IMR-90 (cell line): Measurements from ENCODE around the gene CHMP4A. TPM values are rescaled to one million over a fixed set of nuclear protein-coding genes. Genes with fewer than 3 reads are reported as not detected.

Source experiments
- ATAC-seq: fragments of 200-7000 bp; cut with Tn5 transposase; 2 replicates; pipeline ENCODE4 v1.9.1; 2020; ENCODE audit warnings: low read depth, mild to moderate bottlenecking, moderate library complexity
- BruUV-seq: library from RNA; stranded (reverse); fragments of 400-500 nt; replicated peaks from 2 replicates; lab custom pipeline; 2021; lab: Mats Ljungman, UMichigan
- CTCF ChIA-PET: fragments of 300-600 bp; formaldehyde crosslinking; extraction: SDS; loops from one replicate; lab custom pipeline; 2021; ENCODE audit warnings: antibody characterized with exemption; lab: Yijun Ruan, JAX
- POLR2A ChIA-PET: fragments of 300-600 bp; sonication (Branson Sonifier 250); formaldehyde crosslinking; loops from one replicate; lab custom pipeline; 2022; ENCODE audit warnings: antibody characterized with exemption; ENCODE audit not compliant: unreplicated experiment; lab: Charles Lee
- DNase-seq: peaks from one replicate; pipeline ENCODE4 v3.0.0; 2013
- H2AFZ ChIP-seq: replicated peaks from 2 replicates; pipeline ENCODE3; 2013; ENCODE audit warnings: low read length, mild to moderate bottlenecking; ENCODE audit not compliant: poor library complexity
- H2AK5ac ChIP-seq: 2 replicates; pipeline ENCODE4 v1.6.1; 2013; ENCODE audit warnings: low read depth, low read length, inconsistent platforms
- H2AK9ac ChIP-seq: replicated peaks from 2 replicates; pipeline ENCODE3; 2013; ENCODE audit warnings: mild to moderate bottlenecking, low read depth, low read length, moderate library complexity; ENCODE audit not compliant: poor library complexity
- H2BK120ac ChIP-seq: 2 replicates; pipeline ENCODE4 v1.6.1; 2013; ENCODE audit warnings: low read depth, low read length, inconsistent platforms
- H2BK15ac ChIP-seq: 3 replicates; pipeline ENCODE4 v1.6.1; 2013; ENCODE audit warnings: low read depth, low read length, inconsistent platforms
- H2BK20ac ChIP-seq: 2 replicates; pipeline ENCODE4 v1.6.1; 2013; ENCODE audit warnings: low read depth, mild to moderate bottlenecking, inconsistent platforms, low read length, moderate library complexity
- H2BK5ac ChIP-seq: 2 replicates; pipeline ENCODE4 v1.6.1; 2013; ENCODE audit warnings: mild to moderate bottlenecking, low read depth, low read length, inconsistent platforms; ENCODE audit not compliant: poor library complexity, severe bottlenecking
- H3K14ac ChIP-seq: replicated peaks from 2 replicates; pipeline ENCODE4 v1.6.1; 2013; ENCODE audit warnings: low read depth, low read length, inconsistent platforms
- H3K18ac ChIP-seq: 2 replicates; pipeline ENCODE4 v1.6.1; 2013; ENCODE audit warnings: low read depth, low read length, control low read depth
- H3K23ac ChIP-seq: 2 replicates; pipeline ENCODE4 v1.6.1; 2013; ENCODE audit warnings: low read depth, low read length, inconsistent platforms
- H3K27ac ChIP-seq: 2 replicates; pipeline ENCODE4 v1.5.1; 2013; ENCODE audit warnings: mild to moderate bottlenecking, control low read depth, low read length; ENCODE audit not compliant: insufficient read depth
- H3K27me3 ChIP-seq: 2 replicates; pipeline ENCODE4 v1.6.1; 2013; ENCODE audit warnings: low read length; ENCODE audit not compliant: control insufficient read depth, insufficient read depth
- H3K36me3 ChIP-seq: 2 replicates; pipeline ENCODE4 v1.6.1; 2013; ENCODE audit warnings: low read length, mixed read lengths; ENCODE audit not compliant: control insufficient read depth, insufficient read depth
- H3K4ac ChIP-seq: 2 replicates; pipeline ENCODE4 v1.6.1; 2013; ENCODE audit warnings: low read depth, low read length, inconsistent platforms
- H3K4me1 ChIP-seq: 2 replicates; pipeline ENCODE4 v1.6.1; 2013; ENCODE audit warnings: low read length, mixed read lengths; ENCODE audit not compliant: control insufficient read depth, insufficient read depth
- H3K4me2 ChIP-seq: 2 replicates; pipeline ENCODE4 v1.6.1; 2013; ENCODE audit warnings: low read depth, mild to moderate bottlenecking, control low read depth, low read length, moderate library complexity
- H3K4me3 ChIP-seq: 2 replicates; pipeline ENCODE4 v1.5.1; 2013; ENCODE audit warnings: low read depth, mild to moderate bottlenecking, control low read depth, low read length, moderate library complexity; ENCODE audit not compliant: insufficient read depth
- H3K56ac ChIP-seq: 2 replicates; pipeline ENCODE4 v1.6.1; 2013; ENCODE audit warnings: low read length, inconsistent platforms; ENCODE audit not compliant: insufficient read depth; ENCODE audit errors: extremely low read depth
- H3K79me1 ChIP-seq, 2 experiments: 2 replicates each; pipeline ENCODE4 v1.6.1; 2013; ENCODE audit warnings: low read length in 2 of 2, inconsistent platforms in 1 of 2, low read depth in 1 of 2
- H3K9ac ChIP-seq: 2 replicates; pipeline ENCODE4 v1.6.1; 2013; ENCODE audit warnings: low read depth, low read length, control low read depth
- H3K9me1 ChIP-seq: 2 replicates; pipeline ENCODE4 v1.6.1; 2013; ENCODE audit warnings: low read length, inconsistent platforms; ENCODE audit not compliant: insufficient read depth
- H3K9me3 ChIP-seq: 2 replicates; pipeline ENCODE4 v1.6.1; 2013; ENCODE audit warnings: low read length; ENCODE audit not compliant: control insufficient read depth, insufficient read depth
- H4K20me1 ChIP-seq: 2 replicates; pipeline ENCODE4 v1.6.1; 2013; ENCODE audit warnings: low read length, inconsistent platforms; ENCODE audit not compliant: insufficient read depth
- H4K5ac ChIP-seq: 2 replicates; pipeline ENCODE4 v1.6.1; 2013; ENCODE audit warnings: mild to moderate bottlenecking, low read depth, low read length, control low read depth
- H4K8ac ChIP-seq, 2 experiments: 2 replicates each; pipeline ENCODE4 v1.6.1; 2013; ENCODE audit warnings: low read depth in 2 of 2, low read length in 2 of 2, control low read depth in 1 of 2, inconsistent platforms in 1 of 2
- H4K91ac ChIP-seq: 2 replicates; pipeline ENCODE4 v1.6.1; 2013; ENCODE audit warnings: low read depth, low read length, inconsistent platforms; ENCODE audit not compliant: insufficient read depth
- CEBPB ChIP-seq: IDR thresholded peaks from 2 replicates; pipeline ENCODE4 v1.6.1; 2012; ENCODE audit warnings: low read depth, low read length, improper control_type of control experiment
- CHD1 ChIP-seq: IDR thresholded peaks from 2 replicates; pipeline ENCODE4 v1.6.1; 2012; ENCODE audit warnings: low read depth, low read length, improper control_type of control experiment
- CTCF ChIP-seq: conservative IDR thresholded peaks from 2 replicates; pipeline ENCODE4 v1.5.1; 2012; ENCODE audit warnings: mild to moderate bottlenecking, low read depth, low read length, improper control_type of control experiment
- ELK1 ChIP-seq: fragments of 150-350 bp; IDR thresholded peaks from 2 replicates; pipeline ENCODE4 v1.6.1; 2016; ENCODE audit warnings: low read depth, mild to moderate bottlenecking, low read length, moderate library complexity, borderline replicate concordance
- FOS ChIP-seq: fragments of 150-350 bp; IDR thresholded peaks from 2 replicates; pipeline ENCODE4 v1.6.1; 2016; ENCODE audit warnings: low read depth, low read length
- MAFK ChIP-seq: IDR thresholded peaks from 2 replicates; pipeline ENCODE4 v1.6.1; 2012; ENCODE audit warnings: low read depth, low read length, improper control_type of control experiment
- MAZ ChIP-seq: IDR thresholded peaks from 2 replicates; pipeline ENCODE4 v1.6.1; 2012; ENCODE audit warnings: low read depth, mild to moderate bottlenecking, low read length, improper control_type of control experiment, moderate library complexity, borderline replicate concordance
- MXI1 ChIP-seq: IDR thresholded peaks from 2 replicates; pipeline ENCODE4 v1.6.1; 2012; ENCODE audit warnings: low read depth, mild to moderate bottlenecking, low read length, moderate library complexity, borderline replicate concordance
- POLR2A ChIP-seq: IDR thresholded peaks from 2 replicates; pipeline ENCODE4 v1.6.1; 2012; ENCODE audit warnings: mild to moderate bottlenecking, low read depth, low read length
- RAD21 ChIP-seq: IDR thresholded peaks from 2 replicates; pipeline ENCODE4 v1.6.1; 2012; ENCODE audit warnings: low read length, improper control_type of control experiment
- RCOR1 ChIP-seq: IDR thresholded peaks from 2 replicates; pipeline ENCODE4 v1.6.1; 2012; ENCODE audit warnings: mild to moderate bottlenecking, low read length, improper control_type of control experiment; ENCODE audit not compliant: insufficient replicate concordance
- RFX5 ChIP-seq: IDR thresholded peaks from 2 replicates; pipeline ENCODE4 v1.8.0; 2012; ENCODE audit warnings: low read depth, mild to moderate bottlenecking, low read length, moderate library complexity
- SMC3 ChIP-seq: fragments of 150-350 bp; IDR thresholded peaks from 2 replicates; pipeline ENCODE4 v1.6.1; 2016; ENCODE audit warnings: low read depth, mild to moderate bottlenecking, antibody characterized with exemption, low read length, moderate library complexity
- WGBS, 2 experiments: methylation state at CpG; one replicate each; pipeline versions ENCODE4 v1.1.5 to v1.1.7; 2013; ENCODE audit warnings: missing lambda C conversion rate in 2 of 2; ENCODE audit not compliant: insufficient read length in 1 of 2; ENCODE audit errors: extremely low coverage in 2 of 2; 5-methylcytosine and 5-hydroxymethylcytosine counted together
- dilution Hi-C: fragments of 300-500 bp; cut with HindIII; formaldehyde crosslinking; loops from one replicate; pipeline ENCODE4 v1.14.3; 2018; ENCODE audit warnings: low sequenced_read_pairs; ENCODE audit not compliant: unreplicated experiment
- in situ Hi-C: fragments of 300-500 bp; cut with MboI; formaldehyde crosslinking; loops from 3 replicates; pipeline ENCODE4 v1.14.3; 2019; ENCODE audit warnings: low sequenced_read_pairs, inconsistent platforms, mixed read lengths
- intact Hi-C: fragments of 100-400 bp; cut with micrococcal nuclease; formaldehyde crosslinking; loops from 2 replicates; pipeline ENCODE4 v1.10.0; 2022
- polyA plus RNA-seq, 3 experiments: library from polyadenylated mRNA; depleted of rRNA; stranded (reverse); fragments of >200 nt; gene quantifications; 2 replicates each; pipeline ENCODE4 v1.2.3, GENCODE V29; 2012; ENCODE audit warnings: low replicate concordance in 1 of 3
- total RNA-seq: library from RNA; depleted of rRNA; stranded (reverse); fragments of >200 nt; gene quantifications from 2 replicates; pipeline ENCODE4 v1.2.3, GENCODE V29; 2012

Gene CHMP4A
- total and polyA plus RNA-seq, 2 of the 4 experiments (the other 2 are of a cell fraction) = 22.0 to 63.8 TPM

DNA sequence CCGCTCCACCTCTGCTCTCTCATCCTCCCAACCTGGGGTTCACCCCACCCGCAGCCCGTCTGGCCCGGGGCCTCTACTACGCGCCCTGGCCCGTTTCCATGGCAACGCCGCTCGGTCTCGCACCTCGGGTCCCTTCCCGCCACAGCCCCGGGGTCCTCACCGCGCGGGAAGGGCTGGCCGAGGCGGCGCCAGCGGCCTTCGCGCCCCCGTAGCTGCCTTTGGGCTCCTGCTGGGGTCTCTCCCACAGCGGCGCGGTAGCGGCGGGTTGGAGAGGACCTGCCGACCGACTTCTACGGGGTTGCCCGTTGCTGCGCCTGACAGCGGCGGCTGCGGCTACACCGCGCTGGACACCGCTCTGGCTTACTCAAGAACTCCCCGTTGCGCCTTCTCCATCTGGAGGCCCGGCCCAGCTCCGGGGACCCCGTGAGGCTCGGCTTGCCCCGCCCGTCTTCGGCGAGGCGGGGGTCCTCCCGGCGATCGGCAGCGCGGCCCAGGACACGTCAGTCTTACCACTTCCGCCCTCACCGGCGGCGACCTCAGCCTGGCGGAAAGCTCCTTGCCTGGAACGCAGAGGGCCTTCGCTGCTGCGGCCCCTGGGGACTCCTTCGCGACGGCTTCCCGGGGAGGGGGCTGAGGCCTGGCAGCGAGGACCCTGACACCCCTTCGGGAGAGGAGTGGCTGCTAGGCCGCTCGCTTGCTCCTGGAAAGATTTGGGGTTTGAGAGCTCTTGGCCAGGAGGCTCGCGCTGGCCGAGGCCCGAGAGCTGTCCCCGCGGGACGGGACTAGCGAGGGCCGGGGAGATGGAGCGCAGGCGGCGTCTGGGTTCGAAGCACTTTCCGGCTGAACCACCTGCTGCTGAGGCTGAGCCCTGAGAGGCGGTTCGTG, 17.9 kb downstream of the CHMP4A start, which contains the start of gene TM9SF1 (continued):
- no peak for TF ChIP-seq RAD21
- peak; percentile 43; the same call in 1 of the 2 replicates for TF ChIP-seq MXI1
- no peak for TF ChIP-seq RFX5

GRCh38 chr14:24194873-24195185, 18.5 kb downstream of the CHMP4A start:
- no TSS peak for BruUV-seq
- Histone ChIP-seq H3K4me3 (peak overlapping the region; percentile 89), H2AK5ac (peak overlapping the region; percentile 85), H3K36me3 (peaks cover 19% of the 10 kb centered on the region), H3K56ac (peak overlapping the region; percentile 84; the same call in 1 of the 2 replicates), H3K27ac (peak overlapping the region; percentile 99), H2BK5ac (peak overlapping the region; percentile 96), H2AK9ac (peak overlapping the region; percentile 96), H2AFZ (peak overlapping the region; percentile 95), H3K18ac (no peak overlapping the region), H3K14ac (peak overlapping the region; percentile 95), H3K4me2 (peak overlapping the region; percentile 99), H3K79me1 (peaks cover 40 to 71% of the 10 kb centered on the region in 2 experiments), H3K9me3 (no peaks in the 10 kb centered on the region), H3K9ac (peak overlapping the region; percentile 93), H4K8ac (peak overlapping the region; percentile 92 to 94), H4K91ac (peak overlapping the region; percentile 95), H2BK15ac (no peak overlapping the region), H3K9me1 (peaks cover 11% of the 10 kb centered on the region; the same call in 1 of the 2 replicates), H2BK120ac (peak overlapping the region; percentile 76), H4K5ac (peak overlapping the region; percentile 89), H3K4me1 (peaks cover 8% of the 10 kb centered on the region), H2BK20ac (no peak overlapping the region), H3K23ac (peak overlapping the region; percentile 70; the same call in 1 of the 2 replicates), H4K20me1 (no peaks in the 10 kb centered on the region), H3K4ac (peak overlapping the region; percentile 97), H3K27me3 (no peaks in the 10 kb centered on the region)
- ATAC-seq (no peak), DNase-seq (no peak)
- WGBS, 2 experiments = 0% methylated on average over 1 of the region's 8 CpGs; no CpG with 5 or more reads in 1 of the 2 experiments
- intact Hi-C loops (loop anchor here (1.0 to 2.0 kb wide), 2 partner anchors 47 to 102 kb away; partner anchors contain the start of gene TINF2), dilution Hi-C loops (no loop called here), in situ Hi-C loops (no loop called here)
- POLR2A ChIA-PET = interaction anchor here (1.1 kb wide), 1 partner anchor 9 kb away, joined by 3 read pairs; no protein-coding TSS in a partner anchor
- CTCF ChIA-PET = no interaction called here
- TF ChIP-seq FOS = no peak
- no peak for TF ChIP-seq MAZ
- no peak for TF ChIP-seq RCOR1
- no peak for TF ChIP-seq POLR2A
- TF ChIP-seq SMC3 = no peak
- no peak for TF ChIP-seq MAFK
- no peak for TF ChIP-seq CTCF
- no peak for TF ChIP-seq ELK1
- TF ChIP-seq RFX5 = no peak
- no peak for TF ChIP-seq CHD1
- no peak for TF ChIP-seq RAD21
- TF ChIP-seq CEBPB = no peak
